ENCODE measurements around the gene TACC2.

TACC2 gene

GRCh38 chr10:122224159-122224558, 235.2 kb downstream of the TACC2 start:
- no peak overlapping the region for H3K4me3 ChIP-seq (ENCODE audit: low read depth, low read length)
- TF ChIP-seq, protein P1, sequence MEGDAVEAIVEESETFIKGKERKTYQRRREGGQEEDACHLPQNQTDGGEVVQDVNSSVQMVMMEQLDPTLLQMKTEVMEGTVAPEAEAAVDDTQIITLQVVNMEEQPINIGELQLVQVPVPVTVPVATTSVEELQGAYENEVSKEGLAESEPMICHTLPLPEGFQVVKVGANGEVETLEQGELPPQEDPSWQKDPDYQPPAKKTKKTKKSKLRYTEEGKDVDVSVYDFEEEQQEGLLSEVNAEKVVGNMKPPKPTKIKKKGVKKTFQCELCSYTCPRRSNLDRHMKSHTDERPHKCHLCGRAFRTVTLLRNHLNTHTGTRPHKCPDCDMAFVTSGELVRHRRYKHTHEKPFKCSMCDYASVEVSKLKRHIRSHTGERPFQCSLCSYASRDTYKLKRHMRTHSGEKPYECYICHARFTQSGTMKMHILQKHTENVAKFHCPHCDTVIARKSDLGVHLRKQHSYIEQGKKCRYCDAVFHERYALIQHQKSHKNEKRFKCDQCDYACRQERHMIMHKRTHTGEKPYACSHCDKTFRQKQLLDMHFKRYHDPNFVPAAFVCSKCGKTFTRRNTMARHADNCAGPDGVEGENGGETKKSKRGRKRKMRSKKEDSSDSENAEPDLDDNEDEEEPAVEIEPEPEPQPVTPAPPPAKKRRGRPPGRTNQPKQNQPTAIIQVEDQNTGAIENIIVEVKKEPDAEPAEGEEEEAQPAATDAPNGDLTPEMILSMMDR (conservative IDR thresholded peaks at IDR 0.05; ENCODE audit: low read depth, low read length) = no peak
- DNase-seq (ENCODE audit: low read depth) = no peak

GRCh38 chr10:122225330-122225729, 236.4 kb downstream of the TACC2 start:
- no peak overlapping the region for H3K4me3 ChIP-seq (ENCODE audit: low read depth, low read length)
- no peak for DNase-seq (ENCODE audit: low read depth)
- TF ChIP-seq, protein P1 (conservative IDR thresholded peaks at IDR 0.05; ENCODE audit: low read depth, low read length) = no peak

- no peak overlapping the region for H3K4me3 ChIP-seq (ENCODE audit: low read depth, low read length)
- DNase-seq (ENCODE audit: low read depth) = no peak
- TF ChIP-seq, protein P1 (conservative IDR thresholded peaks at IDR 0.05; ENCODE audit: low read depth, low read length) = no peak
Observed at GRCh38 chr10:122227754-122228153, 238.8 kb downstream of the TACC2 start.

DNA sequence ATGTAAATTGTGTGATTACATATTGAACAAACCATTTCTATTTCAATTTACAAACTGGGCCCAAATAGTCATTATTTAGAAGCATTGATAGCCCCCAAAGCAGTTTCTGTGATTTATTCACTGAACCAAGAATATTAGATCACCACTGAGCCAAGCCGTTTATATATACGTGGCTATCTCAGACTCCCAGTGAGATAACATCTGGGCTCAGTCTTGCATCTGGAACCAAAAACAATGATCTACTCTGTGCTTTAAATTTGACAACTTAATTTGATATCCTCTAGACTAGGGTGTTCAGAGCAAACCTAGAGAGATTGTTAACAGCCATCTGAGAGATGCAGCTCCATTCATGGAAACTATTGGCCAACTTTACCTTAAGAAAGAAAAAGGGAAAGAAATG, 240.7 kb downstream of the TACC2 start:
- DNase-seq (ENCODE audit: low read depth) = no peak
- H3K4me3 ChIP-seq (ENCODE audit: low read depth, low read length) = no peak overlapping the region
- TF ChIP-seq, protein P1 (conservative IDR thresholded peaks at IDR 0.05; ENCODE audit: low read depth, low read length) = no peak

DNA sequence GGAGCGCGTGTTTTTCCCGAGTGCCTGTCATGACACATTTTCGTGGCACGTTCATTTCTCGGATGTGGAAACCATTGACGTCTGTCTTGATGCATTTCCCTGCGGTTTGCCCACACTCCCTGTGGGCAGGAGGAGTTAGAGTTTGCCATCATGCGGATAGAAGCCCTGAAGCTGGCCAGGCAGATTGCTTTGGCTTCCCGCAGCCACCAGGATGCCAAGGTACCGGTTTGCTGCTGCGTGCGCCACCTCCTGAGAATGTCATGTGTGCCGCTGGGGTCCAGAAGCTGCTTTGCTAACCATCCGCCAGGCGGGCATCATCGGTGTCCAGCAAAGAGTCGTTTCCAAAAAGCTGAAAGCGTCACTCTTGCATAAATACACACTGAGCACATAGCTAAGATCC, 241.3 kb downstream of the TACC2 start:
- no peak overlapping the region for H3K4me3 ChIP-seq (ENCODE audit: low read depth, low read length)
- TF ChIP-seq, protein P1 (conservative IDR thresholded peaks at IDR 0.05; ENCODE audit: low read depth, low read length) = no peak
- no peak for DNase-seq (ENCODE audit: low read depth)

GRCh38 chr10:122232769-122233168, 243.8 kb downstream of the TACC2 start:
- TF ChIP-seq, protein P1 (conservative IDR thresholded peaks at IDR 0.05; ENCODE audit: low read depth, low read length) = no peak
- DNase-seq (ENCODE audit: low read depth) = peak; percentile 82
- no peak overlapping the region for H3K4me3 ChIP-seq (ENCODE audit: low read depth, low read length)

DNA sequence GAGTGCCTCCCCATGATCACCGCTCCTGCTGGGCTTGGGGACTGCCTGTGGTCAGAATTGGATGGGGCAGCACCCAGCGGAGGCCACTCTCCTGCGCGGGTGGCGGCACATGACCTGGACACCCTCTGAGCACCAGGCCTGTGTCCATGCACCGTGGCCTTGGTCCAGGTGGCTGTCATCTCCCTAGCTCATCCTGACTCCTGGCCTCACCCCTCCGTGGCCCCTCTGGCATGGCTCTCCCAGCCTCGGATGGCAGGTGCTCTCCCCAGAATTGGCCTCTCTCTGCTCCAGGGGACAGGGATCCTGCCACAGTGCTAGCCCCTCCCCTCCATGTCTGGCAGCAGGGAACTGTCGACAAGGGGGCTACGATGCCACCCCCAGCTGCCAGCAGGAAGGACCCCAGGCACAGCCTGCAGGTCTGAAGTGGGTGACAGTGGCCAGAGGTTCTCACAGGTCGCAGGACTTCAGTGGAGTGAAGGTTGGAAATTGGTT, 244.9 kb downstream of the TACC2 start:
- no peak for DNase-seq (ENCODE audit: low read depth)

More for the DNA sequence above, 244.9 kb downstream of the TACC2 start:
- TF ChIP-seq, protein P1 (conservative IDR thresholded peaks at IDR 0.05; ENCODE audit: low read depth, low read length) = no peak
- no peak overlapping the region for H3K4me3 ChIP-seq (ENCODE audit: low read depth, low read length)
